ENCODE data around the gene KIF26B. TPM values are rescaled to one million over a fixed set of nuclear protein-coding genes. Genes with fewer than 3 reads are reported as not detected.

Gene KIF26B
- total RNA-seq, 4 donors from 2014 or later: 3.6 to 7.0 (median 5.2) TPM

- Histone ChIP-seq H3K27me3 (no peaks in the 10 kb centered on the region), H3K4me3 (no peak overlapping the region), H3K9me3 (peaks cover 17% of the 10 kb centered on the region), H3K27ac (no peak overlapping the region), H3K36me3 (no peaks in the 10 kb centered on the region), H3K4me1 (no peaks in the 10 kb centered on the region)
- WGBS: 100% methylated on average over 1 of the region's 1 CpG
- no peak for TF ChIP-seq POLR2AphosphoS5 (IDR thresholded peaks at IDR 0.05)
- DNase-seq (ENCODE audit: low spot score in 2 of 2): no peak
Measured at GRCh38 chr1:245205864-245206263, 51.1 kb downstream of the KIF26B start.

- Histone ChIP-seq H3K27ac (no peak overlapping the region), H3K9me3 (peaks cover 17% of the 10 kb centered on the region), H3K36me3 (no peaks in the 10 kb centered on the region), H3K4me1 (no peaks in the 10 kb centered on the region), H3K27me3 (no peaks in the 10 kb centered on the region), H3K4me3 (no peak overlapping the region)
- 94% methylated on average over 11 of the region's 11 CpGs for WGBS
- no peak for TF ChIP-seq CTCF (IDR thresholded peaks at IDR 0.05)
- TF ChIP-seq POLR2A (IDR thresholded peaks at IDR 0.05): no peak
- no peak for TF ChIP-seq EP300 (IDR thresholded peaks at IDR 0.05)
- no peak for TF ChIP-seq POLR2AphosphoS5 (IDR thresholded peaks at IDR 0.05)
- DNase-seq (ENCODE audit: low spot score in 2 of 2): no peak
Measured at GRCh38 chr1:245207056-245207638, 52.4 kb downstream of the KIF26B start.

GRCh38 chr1:245207801-245208200 lies 53.0 kb downstream of the KIF26B start:
- no peaks in the 10 kb centered on the region for H3K36me3 ChIP-seq

GRCh38 chr1:245209658-245210435 lies 55.1 kb downstream of the KIF26B start:
- no peaks in the 10 kb centered on the region for H3K36me3 ChIP-seq
- no peak overlapping the region for H3K27ac ChIP-seq
- no peak overlapping the region for H3K4me3 ChIP-seq
- no peaks in the 10 kb centered on the region for H3K27me3 ChIP-seq
- H3K4me1 ChIP-seq: no peaks in the 10 kb centered on the region
- TF ChIP-seq EP300 (IDR thresholded peaks at IDR 0.05) (no peak), CTCF (IDR thresholded peaks at IDR 0.05) (no peak), POLR2A (IDR thresholded peaks at IDR 0.05) (no peak), POLR2AphosphoS5 (IDR thresholded peaks at IDR 0.05) (no peak)
- H3K9me3 ChIP-seq: peaks cover 17% of the 10 kb centered on the region
- 83% methylated on average over 13 of the region's 13 CpGs for WGBS
- DNase-seq (ENCODE audit: low spot score in 2 of 2): no peak

More at GRCh38 chr1:245207801-245208200, 53.0 kb downstream of the KIF26B start:
- no peak overlapping the region for H3K4me3 ChIP-seq
- DNase-seq (ENCODE audit: low spot score in 2 of 2): no peak
- no peaks in the 10 kb centered on the region for H3K4me1 ChIP-seq
- peaks cover 17% of the 10 kb centered on the region for H3K9me3 ChIP-seq
- H3K27me3 ChIP-seq: no peaks in the 10 kb centered on the region
- 96% methylated on average over 6 of the region's 6 CpGs for WGBS
- H3K27ac ChIP-seq: no peak overlapping the region
- no peak for TF ChIP-seq EP300 (IDR thresholded peaks at IDR 0.05)
- TF ChIP-seq CTCF (IDR thresholded peaks at IDR 0.05): no peak
- TF ChIP-seq POLR2AphosphoS5 (IDR thresholded peaks at IDR 0.05): no peak
- TF ChIP-seq POLR2A (IDR thresholded peaks at IDR 0.05): no peak

GRCh38 chr1:245211035-245211749 lies 56.4 kb downstream of the KIF26B start:
- 87% methylated on average over 11 of the region's 11 CpGs for WGBS
- peaks cover 17% of the 10 kb centered on the region for H3K9me3 ChIP-seq
- no peak for DNase-seq (ENCODE audit: low spot score in 2 of 2)

More at GRCh38 chr1:245211035-245211749, 56.4 kb downstream of the KIF26B start:
- Histone ChIP-seq H3K27ac (no peak overlapping the region), H3K4me1 (no peaks in the 10 kb centered on the region), H3K4me3 (no peak overlapping the region), H3K27me3 (no peaks in the 10 kb centered on the region), H3K36me3 (no peaks in the 10 kb centered on the region)
- TF ChIP-seq POLR2A (IDR thresholded peaks at IDR 0.05) (no peak), EP300 (IDR thresholded peaks at IDR 0.05) (no peak), POLR2AphosphoS5 (IDR thresholded peaks at IDR 0.05) (no peak), CTCF (IDR thresholded peaks at IDR 0.05) (no peak)

Data from suprapubic skin (tissue), 4 donors.